ENCODE results near the gene EML6. TPM values are rescaled to one million over a fixed set of nuclear protein-coding genes. Genes with fewer than 3 reads are reported as not detected.

Gene EML6
- total RNA-seq, 1 experiment from 2014 or later, result 1.5 TPM

- Histone ChIP-seq H3K23ac (ENCODE audit: insufficient read length, low read depth, low read length) (no peak overlapping the region), H2BK5ac (ENCODE audit: insufficient read length, low read length) (no peak overlapping the region), H3K79me2 (ENCODE audit: insufficient read depth, low read length) (no peaks in the 10 kb centered on the region), H2AK5ac (ENCODE audit: insufficient read length, low read length) (no peak overlapping the region), H3K4me1 (ENCODE audit: insufficient read depth, low read length) (no peaks in the 10 kb centered on the region), H3K27me3 (ENCODE audit: insufficient read depth, low read length) (no peaks in the 10 kb centered on the region; the same call in 1 of the 2 replicates), H3K56ac (ENCODE audit: insufficient read length, low read depth, low read length) (no peak overlapping the region), H3K4ac (ENCODE audit: low read depth, low read length) (no peak overlapping the region), H4K20me1 (ENCODE audit: control insufficient read depth, insufficient read depth, insufficient read length) (no peaks in the 10 kb centered on the region), H2BK20ac (ENCODE audit: low read depth, low read length, poor library complexity, severe bottlenecking) (no peak overlapping the region), H2BK12ac (ENCODE audit: insufficient read length, low read depth, low read length) (no peak overlapping the region), H2AFZ (ENCODE audit: low read length) (no peak overlapping the region), H3K27ac (ENCODE audit: insufficient read length, low read depth, low read length) (no peak overlapping the region), H4K8ac (replicated peaks; ENCODE audit: insufficient read length, low read depth, low read length) (no peak overlapping the region), H4K5ac (ENCODE audit: insufficient read length, low read depth, low read length) (no peak overlapping the region), H3K9me3 (ENCODE audit: control insufficient read depth, low read depth, low read length) (no peaks in the 10 kb centered on the region), H3K79me1 (ENCODE audit: insufficient read depth, low read depth, low read length, poor library complexity, severe bottlenecking) (no peaks in the 10 kb centered on the region), H3K18ac (ENCODE audit: insufficient read length, low read depth, low read length) (no peak overlapping the region), H3K23me2 (ENCODE audit: insufficient read length, low read depth, low read length, poor library complexity, severe bottlenecking) (no peaks in the 10 kb centered on the region), H3K14ac (ENCODE audit: insufficient read depth, low read length) (no peak overlapping the region), H3T11ph (ENCODE audit: low read length) (no peak overlapping the region), H2BK15ac (ENCODE audit: low read depth, low read length) (no peak overlapping the region), H3K4me2 (ENCODE audit: insufficient read depth, insufficient read length, low read length) (no peak overlapping the region), H4K91ac (ENCODE audit: insufficient read length, low read depth, low read length) (no peak overlapping the region), H2BK120ac (ENCODE audit: low read depth, low read length, poor library complexity, severe bottlenecking) (no peak overlapping the region), H3K9ac (ENCODE audit: extremely low read depth, insufficient read length, low read length) (no peak overlapping the region)
- H3K27ac Mint-ChIP-seq, result no peak overlapping the region; a peak in 1 of 7 replicates
- peaks cover 12 to 14% of the 10 kb centered on the region in 2 experiments for H3K4me1 Mint-ChIP-seq
- peaks cover 2% of the 10 kb centered on the region for H3K27me3 Mint-ChIP-seq (ENCODE audit: low read depth)
- H3K9me3 Mint-ChIP-seq, result peaks cover 4% of the 10 kb centered on the region in 2 experiments
- H3K4me3 Mint-ChIP-seq, result no peak overlapping the region; a peak in 1 of 5 replicates
- DNase-seq, result no peak
- TF ChIP-seq, protein P1, sequence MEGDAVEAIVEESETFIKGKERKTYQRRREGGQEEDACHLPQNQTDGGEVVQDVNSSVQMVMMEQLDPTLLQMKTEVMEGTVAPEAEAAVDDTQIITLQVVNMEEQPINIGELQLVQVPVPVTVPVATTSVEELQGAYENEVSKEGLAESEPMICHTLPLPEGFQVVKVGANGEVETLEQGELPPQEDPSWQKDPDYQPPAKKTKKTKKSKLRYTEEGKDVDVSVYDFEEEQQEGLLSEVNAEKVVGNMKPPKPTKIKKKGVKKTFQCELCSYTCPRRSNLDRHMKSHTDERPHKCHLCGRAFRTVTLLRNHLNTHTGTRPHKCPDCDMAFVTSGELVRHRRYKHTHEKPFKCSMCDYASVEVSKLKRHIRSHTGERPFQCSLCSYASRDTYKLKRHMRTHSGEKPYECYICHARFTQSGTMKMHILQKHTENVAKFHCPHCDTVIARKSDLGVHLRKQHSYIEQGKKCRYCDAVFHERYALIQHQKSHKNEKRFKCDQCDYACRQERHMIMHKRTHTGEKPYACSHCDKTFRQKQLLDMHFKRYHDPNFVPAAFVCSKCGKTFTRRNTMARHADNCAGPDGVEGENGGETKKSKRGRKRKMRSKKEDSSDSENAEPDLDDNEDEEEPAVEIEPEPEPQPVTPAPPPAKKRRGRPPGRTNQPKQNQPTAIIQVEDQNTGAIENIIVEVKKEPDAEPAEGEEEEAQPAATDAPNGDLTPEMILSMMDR (conservative IDR thresholded peaks at IDR 0.05), result no peak
- peaks cover 3 to 4% (median 4%) of the 10 kb centered on the region in 3 experiments; a peak in 6 of 7 replicates for H3K36me3 Mint-ChIP-seq (ENCODE audit: insufficient read depth in 1 of 3, low read depth in 3 of 3)
- no CpG with 5 or more reads among the region's 8 CpGs for WGBS (ENCODE audit: extremely low coverage, insufficient read length, low lambda C conversion rate)
Measured at GRCh38 chr2:54945391-54946219, 222.1 kb downstream of the EML6 start.
